ENCODE data around the gene ZP2. TPM values are rescaled to one million over a fixed set of nuclear protein-coding genes. Genes with fewer than 3 reads are reported as not detected.
A peak's percentile ranks its signal among the peaks of the same experiment; 100 is the strongest.
"Not testable (repeated sequence)": the region's sequence is repeated elsewhere in the genome, so short reads cannot be mapped to it uniquely, and the experiment has no call there.

The ZP2 gene
- 2.1 TPM for total RNA-seq

DNA sequence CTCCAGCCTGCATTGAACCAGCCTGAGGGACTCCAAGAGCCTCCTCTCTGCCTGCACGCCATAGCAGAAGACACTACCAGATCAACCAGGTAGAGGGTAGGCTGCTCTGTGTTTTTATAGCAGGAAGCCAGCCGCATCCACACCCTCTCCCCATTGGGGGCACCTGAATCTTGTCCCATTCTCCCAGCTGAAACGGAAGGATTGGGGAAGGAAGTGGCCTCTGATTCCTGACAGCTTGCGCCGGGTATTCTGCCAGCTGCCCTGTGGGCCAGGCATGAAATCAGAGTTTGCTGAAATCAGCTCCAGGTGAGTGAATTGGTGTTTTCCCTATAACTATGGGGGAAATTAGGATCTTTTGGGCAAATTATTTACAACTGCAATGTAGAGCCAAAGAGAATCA, at the start of gene ZP2:
ZP2 (minus strand) TSS at position 89 of the 400 bp plus-strand sequence; CDS start at position 62, 27 bp downstream.
- no peak for DNase-seq

GRCh38 chr16:21257284-21257683, 45.9 kb upstream of the ZP2 start:
- no peak for DNase-seq

- no peak for DNase-seq
Observed at GRCh38 chr16:21256636-21257035, 45.3 kb upstream of the ZP2 start.

DNA sequence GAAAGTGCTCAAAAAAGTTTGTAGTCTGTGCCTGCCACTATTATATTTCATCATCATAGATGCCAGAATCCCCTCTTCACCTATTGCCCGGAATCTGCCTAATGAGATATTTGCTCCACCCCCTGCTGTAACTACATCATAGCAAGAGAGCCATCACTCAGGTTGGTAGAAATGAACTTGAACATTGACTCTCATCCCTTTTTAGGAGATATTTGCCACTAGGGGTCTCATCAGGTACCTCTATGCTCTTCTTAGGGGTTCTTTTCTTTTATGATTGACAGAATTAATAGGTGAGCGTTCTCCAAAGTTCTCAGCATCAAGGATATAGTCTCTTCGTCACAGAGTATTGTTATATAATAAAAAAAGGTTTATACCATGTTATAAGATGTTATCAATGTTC, 42.1 kb upstream of the ZP2 start:
- DNase-seq = no peak

DNA sequence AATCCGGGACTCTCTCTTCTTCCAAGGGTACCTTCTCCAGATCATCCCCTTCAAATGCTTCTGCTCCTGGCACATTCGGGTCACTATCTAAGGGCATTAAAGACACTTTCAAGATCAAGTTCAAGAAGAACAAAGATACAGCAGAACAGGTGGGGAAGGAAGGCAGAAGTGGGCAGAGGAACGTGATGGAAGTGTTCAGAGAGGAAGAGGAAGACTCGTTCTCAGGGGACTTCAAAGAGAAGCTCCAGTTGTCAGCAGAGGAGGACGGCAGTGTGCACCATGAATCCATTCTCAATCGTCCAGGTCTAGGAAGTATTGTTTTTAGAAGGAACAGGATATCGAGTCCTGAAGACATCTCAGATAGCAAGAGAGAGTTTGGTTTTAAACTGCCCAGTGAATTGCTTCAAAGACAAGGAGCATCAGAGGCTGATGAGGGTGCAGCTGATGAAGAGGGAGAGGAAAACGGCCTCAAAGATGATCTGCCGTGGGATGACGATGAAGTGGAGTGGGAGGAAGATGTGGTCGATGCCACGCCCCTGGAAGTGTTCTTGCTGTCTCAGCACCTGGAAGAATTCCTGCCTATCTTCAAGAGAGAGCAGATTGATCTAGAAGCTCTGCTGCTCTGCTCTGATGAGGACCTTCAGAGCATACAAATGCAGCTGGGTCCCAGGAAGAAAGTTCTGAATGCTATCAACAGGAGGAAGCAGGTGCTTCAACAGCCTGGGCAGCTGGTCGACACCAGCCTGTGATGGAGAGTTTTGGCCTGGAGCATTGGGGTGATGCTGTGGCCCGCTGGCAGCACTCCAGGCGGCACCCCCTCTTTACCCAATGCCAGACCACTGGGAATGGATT, 38.9 kb upstream of the ZP2 start:
- DNase-seq = no peak

DNA sequence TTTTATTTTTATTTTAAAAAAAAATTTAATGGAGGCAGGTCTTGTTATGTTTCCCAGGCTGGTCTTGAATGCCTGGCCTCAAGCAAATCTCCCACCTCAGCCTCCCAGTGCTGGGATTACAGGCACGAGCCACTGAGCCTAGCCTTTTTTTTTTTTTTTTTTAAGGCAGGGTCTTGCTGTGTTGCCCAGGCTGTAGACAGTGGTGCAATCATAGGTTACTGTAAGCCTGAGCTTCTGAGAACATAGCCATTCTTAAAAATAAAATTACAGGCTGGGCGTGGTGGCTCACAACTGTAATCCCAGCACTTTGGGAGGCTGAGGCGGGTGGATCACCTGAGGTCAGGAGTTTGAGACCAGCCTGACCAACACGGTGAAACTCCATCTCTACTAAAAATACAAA, 36.8 kb upstream of the ZP2 start:
- DNase-seq = not testable (repeated sequence)

GRCh38 chr16:21244518-21245215, 33.3 kb upstream of the ZP2 start:
- DNase-seq = peak; percentile 15

GRCh38 chr16:21242756-21243155, 31.4 kb upstream of the ZP2 start:
- DNase-seq = no peak

- no peak for DNase-seq
Observed at GRCh38 chr16:21239646-21240045, 28.3 kb upstream of the ZP2 start.

DNA sequence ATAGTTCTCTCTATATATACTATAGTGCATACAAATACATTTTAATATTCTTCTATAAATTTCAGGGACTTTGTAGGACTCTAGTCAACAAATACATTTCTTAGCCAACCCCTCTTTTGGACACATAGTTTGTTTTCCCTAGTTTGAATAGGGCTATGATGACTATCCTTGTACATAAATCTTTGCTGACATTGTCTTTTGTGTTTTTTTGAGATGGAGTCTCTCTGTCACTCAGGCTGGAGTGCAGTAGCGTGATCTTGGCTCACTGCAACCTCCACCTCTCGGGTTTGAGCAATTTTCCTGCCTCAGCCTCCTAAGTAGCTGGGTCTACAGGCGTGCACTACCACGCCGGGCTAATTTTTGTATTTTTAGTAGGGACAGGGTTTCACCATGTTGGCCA, 25.5 kb upstream of the ZP2 start:
- DNase-seq = no peak

DNA sequence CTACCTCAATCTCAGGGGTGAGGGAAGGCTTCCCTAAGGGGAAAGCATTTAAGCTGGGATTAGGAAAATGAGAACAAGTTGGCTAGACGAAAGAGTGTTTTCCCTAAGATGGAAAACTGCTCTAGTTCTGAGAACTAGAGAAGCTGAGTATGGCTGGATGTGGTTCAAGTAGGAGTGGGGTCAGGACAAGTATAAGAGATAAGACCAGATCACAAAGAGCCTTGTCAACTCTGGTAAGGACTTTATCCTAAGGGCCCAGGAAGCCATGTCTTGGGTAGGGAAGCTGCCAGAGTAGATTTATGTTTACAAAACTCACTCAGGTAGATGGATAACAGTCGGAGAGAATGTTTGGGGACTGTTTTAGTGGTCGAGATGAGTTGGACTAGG, 23.8 kb upstream of the ZP2 start:
- no peak for DNase-seq

GRCh38 chr16:21233521-21234150, 22.3 kb upstream of the ZP2 start, which contains the start of gene ANKS4B:
Gene ANKS4B, plus strand, starts transcription at chr16:21233699. Its CDS starts 39 bp downstream, at chr16:21233738.
- no peak for DNase-seq

- no peak for DNase-seq
Observed at GRCh38 chr16:21233045-21233520, 21.7 kb upstream of the ZP2 start.

DNA sequence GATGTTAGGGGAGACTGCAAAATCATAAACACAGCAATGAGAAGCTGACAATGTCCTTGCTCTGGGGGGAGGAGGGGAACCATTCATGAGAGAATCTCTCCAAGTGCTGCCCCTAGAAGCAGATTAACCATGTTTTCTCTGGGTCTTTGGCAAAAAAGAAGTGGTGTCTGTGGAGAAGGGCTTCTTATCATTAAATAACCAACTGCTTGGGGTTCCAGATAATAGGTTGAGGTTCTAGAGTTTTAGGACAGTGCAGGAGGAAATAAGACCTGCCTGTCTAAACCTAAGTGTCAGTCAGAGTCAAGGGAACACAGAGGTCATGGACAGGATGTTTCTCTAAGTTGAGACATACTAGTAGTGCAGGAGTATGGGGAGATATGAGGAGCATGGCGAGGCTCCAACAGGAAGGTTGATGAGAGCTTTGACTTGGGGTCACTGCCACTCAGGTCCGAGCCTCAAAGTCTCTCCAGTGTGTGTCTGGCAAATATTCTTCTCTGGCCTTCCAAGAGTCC, 17.0 kb upstream of the ZP2 start:
- no peak for DNase-seq

DNA sequence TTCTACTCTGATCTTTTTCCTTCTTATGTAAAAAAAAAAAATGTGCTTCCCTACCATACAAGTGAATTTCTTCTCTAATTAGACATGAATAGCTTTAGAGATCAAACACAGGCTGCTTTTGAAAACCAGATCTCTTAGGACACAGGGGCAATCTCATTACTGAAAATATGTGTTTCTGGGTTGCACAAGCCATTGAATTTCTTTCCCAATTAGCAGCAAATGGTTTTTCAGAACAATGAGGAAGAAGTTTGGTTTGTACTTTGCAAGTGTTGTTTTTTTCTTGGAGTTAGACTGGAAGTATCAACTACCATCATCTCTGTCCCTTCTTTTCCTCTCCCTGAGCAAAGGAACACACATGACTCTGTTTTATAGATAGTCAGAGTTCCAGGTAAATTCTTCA, 16.5 kb upstream of the ZP2 start:
- DNase-seq = no peak

GRCh38 chr16:21226749-21227148, 15.4 kb upstream of the ZP2 start:
- DNase-seq = peak; percentile 46

- DNase-seq = no peak
Observed at GRCh38 chr16:21224800-21225199, 13.4 kb upstream of the ZP2 start.

- no peak for DNase-seq
Observed at GRCh38 chr16:21223787-21224186, 12.4 kb upstream of the ZP2 start.

DNA sequence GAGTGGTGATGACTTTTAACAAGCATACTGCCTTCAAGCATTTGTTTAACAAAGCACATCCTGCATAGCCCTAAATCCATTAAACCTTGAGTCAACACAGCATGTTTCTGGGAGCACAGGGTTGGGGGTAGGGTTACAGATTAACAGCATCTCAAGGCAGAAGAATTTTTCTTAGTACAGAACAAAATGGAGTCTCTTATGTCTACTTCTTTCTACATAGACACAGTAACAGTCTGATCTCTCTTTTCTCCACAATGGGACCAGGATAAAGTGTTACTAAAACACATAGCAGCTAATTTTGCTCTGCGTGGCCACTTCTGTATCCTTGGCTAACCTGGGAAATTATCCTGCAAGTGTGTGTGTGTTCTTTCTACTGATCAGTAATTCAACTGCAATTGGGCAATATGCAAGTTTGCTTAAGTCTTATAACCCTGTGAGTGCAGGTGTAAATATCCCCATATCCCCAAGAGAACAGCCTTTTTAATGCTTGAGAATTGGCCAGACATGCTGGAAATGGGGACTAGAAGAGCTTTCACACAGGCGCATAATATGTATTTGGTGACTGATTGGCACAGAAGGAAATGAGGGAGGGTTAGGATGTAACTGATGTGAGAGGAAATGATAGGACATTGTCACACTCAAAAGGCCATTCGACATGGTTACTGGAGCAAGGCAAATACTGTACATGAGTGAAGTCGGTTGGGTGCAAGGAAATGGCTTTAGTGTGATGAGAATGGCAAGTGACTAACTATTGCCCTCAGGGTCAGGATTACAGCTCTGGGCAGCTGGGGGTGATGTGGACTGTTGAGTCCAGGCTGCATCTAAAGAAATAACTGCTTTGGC, 11.3 kb upstream of the ZP2 start:
- no peak for DNase-seq

GRCh38 chr16:21219551-21219950, 8.2 kb upstream of the ZP2 start:
- DNase-seq = no peak

- no peak for DNase-seq
Observed at GRCh38 chr16:21218153-21218552, 6.8 kb upstream of the ZP2 start.

DNA sequence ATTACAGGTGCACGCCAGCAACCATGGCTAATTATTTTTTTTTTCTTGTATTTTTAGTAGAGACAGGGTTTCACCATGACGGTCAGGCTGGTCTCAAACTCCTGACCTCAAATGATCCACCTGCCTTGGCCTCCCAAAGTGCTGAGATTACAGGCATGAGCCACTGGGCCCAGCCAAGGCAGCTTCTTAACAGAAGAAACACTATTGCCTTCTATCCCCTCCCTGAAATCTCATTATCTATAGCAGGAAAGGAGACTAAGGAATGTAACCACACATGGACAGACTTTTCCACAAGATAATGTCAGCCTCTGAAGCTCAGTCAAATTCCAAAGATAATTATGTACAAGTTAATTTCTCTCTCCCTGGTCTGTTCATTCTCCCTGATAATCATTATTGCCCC, 5.7 kb upstream of the ZP2 start:
- no peak for DNase-seq

Measured in tongue (tissue), 2 donors.